HG03354 (cell line): ENCODE measurements around the gene NHLRC3.
"Not testable (repeated sequence)": the region's sequence is repeated elsewhere in the genome, so short reads cannot be mapped to it uniquely, and the experiment has no call there.

Experiments
- ATAC-seq: cut with Tn5 transposase; IDR thresholded peaks from one replicate; pipeline ENCODE4 v1.9.1; 2021; ENCODE audit warnings: mild to moderate bottlenecking; ENCODE audit not compliant: unreplicated experiment, poor library complexity, severe bottlenecking

NHLRC3 gene, protein sequence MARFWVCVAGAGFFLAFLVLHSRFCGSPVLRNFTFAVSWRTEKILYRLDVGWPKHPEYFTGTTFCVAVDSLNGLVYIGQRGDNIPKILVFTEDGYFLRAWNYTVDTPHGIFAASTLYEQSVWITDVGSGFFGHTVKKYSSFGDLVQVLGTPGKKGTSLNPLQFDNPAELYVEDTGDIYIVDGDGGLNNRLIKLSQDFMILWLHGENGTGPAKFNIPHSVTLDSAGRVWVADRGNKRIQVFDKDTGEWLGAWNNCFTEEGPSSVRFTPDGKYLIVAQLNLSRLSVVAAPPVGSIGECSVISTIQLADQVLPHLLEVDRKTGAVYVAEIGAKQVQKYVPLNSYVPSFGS

DNA sequence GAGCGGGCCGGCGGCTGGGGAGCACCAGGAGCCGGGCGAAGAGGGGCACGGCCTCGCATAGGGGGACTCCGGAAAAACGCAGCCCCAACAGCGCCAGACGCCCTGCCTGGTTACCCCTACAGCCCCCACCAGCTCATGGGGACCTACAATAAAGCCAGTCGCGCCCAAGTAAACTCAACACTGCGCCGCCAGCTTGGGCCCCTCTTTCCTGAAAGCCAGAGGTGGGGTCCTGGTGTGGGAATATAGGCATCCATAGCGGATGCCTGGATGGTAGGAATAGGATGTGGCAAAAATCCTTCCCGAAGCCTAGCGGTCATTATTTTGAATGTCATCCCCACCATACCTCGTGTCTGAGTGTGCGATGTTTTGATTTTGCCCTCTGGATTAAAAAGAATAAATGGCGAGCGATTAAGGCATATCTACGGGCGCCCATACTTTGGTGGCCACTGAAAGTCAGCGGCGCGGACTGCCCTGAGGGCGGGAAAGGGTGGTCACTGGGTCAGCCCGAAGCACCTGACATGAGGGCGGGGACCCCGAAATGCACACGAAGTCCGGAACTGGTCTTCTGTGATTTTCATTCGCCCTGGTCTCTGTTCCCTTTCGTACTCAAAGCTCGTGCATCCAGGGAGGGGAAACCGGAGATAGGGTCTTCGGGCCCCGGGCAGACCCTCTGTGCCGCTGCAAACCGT lies at the start of gene NHLRC3, which contains the start of gene PROSER1:
Gene NHLRC3 (plus strand): TSS at position 577 of the 689 bp plus-strand sequence. CDS start 184 bp downstream, outside the sequence.
Gene PROSER1 (minus strand): TSS at position 210 of the 689 bp plus-strand sequence. CDS start 847 bp downstream, outside the sequence.
- peak; percentile 77 for ATAC-seq

DNA sequence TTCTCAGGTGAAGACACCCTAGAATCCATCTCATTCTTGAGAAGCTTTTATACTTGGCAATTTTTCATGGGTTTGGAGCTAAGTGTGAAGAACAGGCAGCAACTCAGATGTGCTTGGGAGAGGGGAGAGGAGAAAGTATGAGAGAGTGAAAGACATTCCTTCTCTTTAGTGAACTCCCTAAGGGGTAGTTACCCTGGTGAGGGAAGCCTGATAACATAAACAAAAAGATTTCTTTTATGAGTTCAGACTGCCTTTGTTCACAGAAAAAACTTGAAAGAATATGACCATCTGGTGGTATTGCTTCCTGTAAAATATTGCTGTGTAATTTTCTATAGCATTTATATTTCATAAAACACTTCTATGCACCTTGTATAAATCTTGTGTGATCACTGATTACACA lies 47.6 kb upstream of the NHLRC3 start, which contains the start of gene STOML3:
Gene STOML3 (minus strand): TSS at position 139 of the 400 bp plus-strand sequence. CDS start 110 bp downstream, at position 29.
- ATAC-seq, result no peak

DNA sequence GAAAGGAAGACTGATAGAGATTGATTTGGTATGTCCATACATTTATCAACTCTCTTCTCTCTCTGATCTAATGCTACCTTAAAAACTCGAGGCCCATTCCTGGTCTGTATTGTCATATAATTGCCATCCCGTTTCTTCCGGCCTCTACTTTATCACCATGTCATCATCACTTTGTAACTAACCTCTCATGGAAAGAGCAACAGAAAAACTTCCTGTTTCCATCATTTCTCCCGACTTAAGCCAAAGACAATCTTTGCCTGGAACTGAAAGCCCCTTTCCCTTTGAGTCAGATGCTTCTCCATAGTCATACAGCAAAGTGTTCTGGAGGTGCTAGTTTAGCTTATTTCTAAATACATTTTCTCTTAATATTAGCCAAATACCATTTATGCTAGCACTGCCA lies 44.9 kb upstream of the NHLRC3 start:
- ATAC-seq, result no peak

DNA sequence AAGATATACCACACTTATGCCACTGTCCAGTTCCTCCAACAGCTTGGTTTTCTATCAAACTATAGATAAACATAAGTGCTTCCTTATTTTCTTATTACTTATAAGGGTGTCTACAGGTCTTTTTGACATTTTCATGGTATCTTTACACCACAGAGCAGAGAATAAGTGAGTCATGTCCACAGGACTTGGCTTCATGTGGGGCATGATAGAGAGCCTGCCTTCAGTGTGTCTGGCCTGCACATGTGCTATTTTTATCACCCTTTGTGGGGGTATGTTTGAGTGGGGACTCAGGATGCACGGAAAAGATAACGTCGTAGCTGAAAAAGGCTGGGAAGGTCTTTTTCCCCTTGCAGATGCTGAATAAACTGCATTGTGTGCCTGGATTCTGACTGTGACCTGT lies 39.5 kb upstream of the NHLRC3 start:
- no peak for ATAC-seq

- not testable (repeated sequence) for ATAC-seq
Observed at GRCh38 chr13:39006371-39007111, 31.7 kb upstream of the NHLRC3 start.

- no peak for ATAC-seq
Observed at GRCh38 chr13:39012608-39013007, 25.6 kb upstream of the NHLRC3 start.

DNA sequence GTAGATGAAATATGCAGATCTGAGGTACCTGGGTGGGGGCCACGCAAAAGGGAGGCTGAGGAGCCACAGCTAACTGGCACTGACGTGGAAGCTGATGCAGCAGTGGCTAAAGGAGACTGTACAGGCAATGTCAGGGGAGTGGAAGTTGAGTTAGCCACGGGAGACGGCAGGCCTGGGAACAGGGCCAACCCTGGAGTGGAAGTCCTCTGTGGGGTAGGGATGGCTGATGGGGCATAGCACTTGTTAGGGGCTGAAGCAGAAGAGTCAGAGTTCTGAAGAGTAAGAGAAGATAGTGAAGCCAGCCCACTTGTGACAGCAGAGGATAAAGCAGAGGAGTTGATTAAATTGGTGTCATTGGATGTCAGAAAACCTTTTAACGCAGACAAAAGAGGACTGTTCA lies 24.8 kb upstream of the NHLRC3 start:
- no peak for ATAC-seq

DNA sequence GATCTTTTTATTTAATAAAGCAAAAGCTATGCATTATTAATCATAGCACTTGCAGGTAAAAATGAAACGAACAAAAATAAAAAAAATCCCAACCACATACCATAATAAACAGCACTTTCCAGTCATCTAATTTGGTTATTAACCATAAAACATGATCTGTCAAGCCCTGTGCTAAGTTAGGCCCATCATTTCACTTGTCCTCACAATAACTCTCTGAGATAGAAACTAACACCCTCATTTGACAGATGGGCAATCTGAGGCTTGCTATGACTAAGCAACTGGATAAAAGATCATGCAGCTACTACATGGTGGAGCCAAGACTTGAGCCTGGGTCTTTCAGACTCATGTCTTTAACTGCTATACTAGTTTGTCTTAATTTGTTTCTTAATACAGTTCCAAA lies 22.2 kb upstream of the NHLRC3 start:
- peak; percentile 56 for ATAC-seq

DNA sequence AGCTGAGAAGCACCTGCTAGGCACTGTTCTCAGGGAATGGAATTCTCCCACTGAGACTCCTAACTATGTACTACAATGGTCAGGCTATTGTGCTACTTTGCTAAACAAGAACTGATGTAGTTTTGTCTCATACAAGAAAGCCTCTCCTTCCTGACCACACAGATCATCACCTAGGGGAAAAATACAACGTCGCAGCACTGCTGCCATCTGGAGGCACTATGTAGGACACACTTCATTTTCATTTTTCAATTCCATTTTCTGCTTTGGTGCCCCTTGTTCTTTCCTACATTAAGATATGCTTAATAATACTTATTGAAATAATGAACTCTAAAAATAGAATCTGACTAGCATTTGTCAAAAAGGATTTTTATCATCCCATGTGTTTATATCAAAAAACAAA lies 21.5 kb upstream of the NHLRC3 start:
- ATAC-seq, result peak; percentile 81

GRCh38 chr13:39020853-39021462 lies 17.3 kb upstream of the NHLRC3 start:
- no peak for ATAC-seq

- no peak for ATAC-seq
Observed at GRCh38 chr13:39023316-39023715, 14.9 kb upstream of the NHLRC3 start.

DNA sequence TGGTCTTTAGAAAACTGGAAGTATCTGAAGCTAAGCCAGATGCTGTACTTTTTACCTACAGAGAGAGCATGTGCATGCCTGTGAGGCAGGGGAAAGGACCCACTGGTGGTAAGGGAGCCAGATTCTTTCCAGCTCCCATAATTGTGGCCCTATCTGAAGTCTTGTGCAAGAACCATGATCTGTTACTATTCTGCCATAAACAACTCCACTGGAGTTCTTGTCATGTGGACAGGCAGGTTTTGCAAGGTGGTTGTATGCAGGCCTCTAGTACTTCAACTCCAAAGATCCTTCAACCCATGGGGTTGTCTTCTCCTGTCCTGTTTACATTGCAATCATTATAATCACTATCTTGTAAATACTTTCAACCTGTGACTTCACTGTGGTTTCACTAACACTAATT lies 14.5 kb upstream of the NHLRC3 start:
- ATAC-seq, result no peak

DNA sequence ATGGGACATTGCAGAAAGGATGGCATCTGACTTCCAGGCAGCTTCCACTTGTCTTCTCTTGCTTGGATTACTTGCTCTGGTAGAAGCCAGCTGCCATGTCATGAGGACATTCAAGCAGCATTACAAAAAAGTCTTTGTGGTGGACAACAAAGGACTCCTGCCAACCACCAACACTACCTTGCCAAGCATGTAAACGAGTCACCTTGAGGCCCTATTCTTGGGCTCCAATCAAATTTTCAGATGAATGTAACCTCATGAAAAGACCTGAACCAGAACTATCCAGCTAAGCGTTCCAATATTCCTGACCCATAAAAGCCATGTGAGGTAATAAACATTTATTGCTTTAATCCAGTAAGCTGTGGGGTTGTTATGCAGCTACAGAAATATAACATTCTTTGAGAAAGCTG lies 12.8 kb upstream of the NHLRC3 start:
- no peak for ATAC-seq

DNA sequence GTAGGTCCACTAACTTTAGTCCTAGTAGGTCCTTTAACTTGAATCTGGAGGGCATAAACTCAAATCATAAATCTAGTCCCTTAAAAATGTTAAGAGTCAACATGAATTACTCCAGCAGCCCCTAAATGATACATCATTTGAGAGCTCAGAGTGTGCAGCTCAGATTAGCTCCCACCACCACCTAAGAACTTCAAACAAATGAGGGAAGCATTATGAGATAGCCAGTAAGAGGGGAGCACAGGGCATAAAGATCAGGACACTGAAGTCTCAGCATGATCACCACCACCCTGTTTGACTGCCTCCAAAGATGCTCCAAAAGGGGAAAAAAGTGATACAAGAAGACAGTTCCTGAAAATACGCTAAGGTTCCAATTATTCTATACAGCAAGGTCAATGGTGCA lies 6.1 kb upstream of the NHLRC3 start:
- no peak for ATAC-seq

DNA sequence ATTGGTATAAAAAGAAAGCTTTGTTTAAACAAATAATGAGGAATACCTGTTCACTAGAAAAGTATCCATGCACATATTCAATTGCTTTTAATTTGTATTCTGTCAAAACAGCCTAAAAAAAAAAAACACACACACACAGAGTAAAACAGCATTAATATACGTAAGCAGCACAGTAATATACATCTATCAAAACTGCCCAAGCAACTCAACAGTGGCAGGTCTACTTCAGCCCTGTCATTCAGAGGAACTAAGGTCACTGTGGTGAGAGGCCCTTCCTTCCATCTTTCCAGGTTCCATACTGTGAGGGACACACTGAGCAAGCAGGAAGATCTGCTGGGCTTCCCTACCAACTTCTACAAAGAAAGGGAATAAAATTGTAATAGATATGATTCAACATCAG lies 4.2 kb upstream of the NHLRC3 start:
- no peak for ATAC-seq

DNA sequence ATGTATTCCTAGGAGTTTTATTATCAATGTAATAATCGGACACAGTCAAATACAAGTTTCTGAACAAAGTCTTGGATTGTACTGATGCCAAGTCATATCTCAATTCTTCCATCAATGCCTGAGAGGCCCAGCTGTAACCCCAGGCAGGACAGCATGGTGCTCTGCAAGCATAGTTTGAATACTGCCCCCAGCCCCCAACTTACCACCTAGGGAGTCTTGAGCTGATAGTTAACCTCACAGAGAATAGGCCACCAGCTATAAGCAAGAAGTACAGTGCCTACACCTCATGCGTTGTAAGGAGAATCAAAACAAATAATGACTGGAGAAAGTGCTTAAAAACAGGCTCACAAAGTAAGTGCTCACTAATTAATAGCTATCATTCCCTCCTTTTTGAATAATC lies 3.1 kb upstream of the NHLRC3 start:
- ATAC-seq, result no peak

DNA sequence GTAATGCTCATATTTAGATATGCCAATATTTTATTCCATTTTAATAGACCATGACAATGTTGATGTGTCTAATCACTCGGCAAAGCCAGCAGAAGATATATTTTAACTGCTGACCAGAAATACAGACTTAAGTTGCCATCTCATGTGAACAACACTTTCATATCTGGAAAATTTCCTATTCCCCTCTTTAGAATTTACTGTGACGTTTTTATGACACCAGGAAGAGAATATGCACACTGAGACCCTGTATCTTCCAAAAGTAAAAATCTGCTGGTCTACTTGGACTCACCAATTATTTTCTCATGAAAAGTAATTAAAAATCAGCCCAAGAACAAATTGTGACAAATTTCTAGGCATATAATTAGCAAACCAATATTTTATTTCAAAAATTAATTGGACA lies 2.5 kb upstream of the NHLRC3 start:
- ATAC-seq, result no peak

- no peak for ATAC-seq
Observed at GRCh38 chr13:39036212-39036611, 2.0 kb upstream of the NHLRC3 start.

DNA sequence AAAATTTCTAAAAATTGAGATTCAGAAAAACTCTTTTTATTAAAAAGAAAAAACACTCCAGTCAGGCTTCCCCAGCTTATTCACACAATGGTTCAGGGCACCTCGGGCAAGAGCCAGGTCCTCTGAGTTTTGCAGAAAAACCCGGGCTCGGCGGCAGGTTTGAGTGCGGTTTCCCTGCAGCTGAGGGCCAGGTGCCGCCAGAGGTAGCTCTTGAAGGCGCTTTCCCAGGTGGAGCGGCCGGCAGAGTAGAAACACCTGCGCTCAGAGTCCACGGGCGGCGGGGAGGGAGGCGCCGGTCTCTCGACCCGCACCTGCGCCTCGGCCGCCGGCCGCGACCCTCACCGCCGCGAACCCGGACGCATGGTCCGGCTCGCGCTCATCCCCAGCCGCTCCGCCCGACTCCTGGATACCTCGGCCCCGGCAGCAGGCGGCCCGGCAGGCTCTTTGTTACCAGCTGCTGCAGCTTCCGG lies 811 bp upstream of the NHLRC3 start:
- peak; percentile 34 for ATAC-seq

- peak; percentile 40 for ATAC-seq
Observed at GRCh38 chr13:39038569-39039030, 344 bp downstream of the NHLRC3 start.
